Parathyroid adenoma (tissue), 2 donors: Measurements from ENCODE around the gene SUMO3.

Experiments
- H2AFZ ChIP-seq: fragments of 300-600 bp; sonication (generic); one replicate; pipeline ENCODE4 v1.7.0; 2017; ENCODE audit warnings: antibody characterized with exemption, mild to moderate bottlenecking
- H3K27ac ChIP-seq: fragments of 300-600 bp; sonication (generic); one replicate; pipeline ENCODE4 v1.7.0; 2017
- H3K27me3 ChIP-seq: fragments of 300-600 bp; sonication (generic); one replicate; pipeline ENCODE4 v1.7.0; 2017; ENCODE audit warnings: low read length; ENCODE audit not compliant: control insufficient read depth, insufficient read depth
- H3K36me3 ChIP-seq: fragments of 300-600 bp; sonication (generic); one replicate; pipeline ENCODE4 v1.7.0; 2017; ENCODE audit warnings: low read length; ENCODE audit not compliant: control insufficient read depth, insufficient read depth
- H3K4me1 ChIP-seq: fragments of 300-600 bp; sonication (generic); one replicate; pipeline ENCODE4 v1.7.0; 2017; ENCODE audit warnings: control low read depth
- H3K4me2 ChIP-seq: fragments of 300-600 bp; sonication (generic); one replicate; pipeline ENCODE4 v1.7.0; 2017; ENCODE audit warnings: low read length
- H3K4me3 ChIP-seq: fragments of 300-600 bp; sonication (generic); one replicate; pipeline ENCODE4 v1.7.0; 2017; ENCODE audit warnings: low read depth, low read length
- H3K79me2 ChIP-seq: fragments of 300-600 bp; sonication (generic); one replicate; pipeline ENCODE4 v1.7.0; 2017; ENCODE audit warnings: control low read depth
- H3K9ac ChIP-seq: fragments of 300-600 bp; sonication (generic); one replicate; pipeline ENCODE4 v1.7.0; 2017; ENCODE audit warnings: mild to moderate bottlenecking
- H3K9me3 ChIP-seq: fragments of 300-600 bp; sonication (generic); one replicate; pipeline ENCODE4 v1.7.0; 2017; ENCODE audit warnings: low read length; ENCODE audit not compliant: control insufficient read depth
- TF ChIP-seq, protein P1 (sequence below): fragments of 300-600 bp; sonication (generic); IDR thresholded peaks from one replicate; pipeline ENCODE4 v1.7.0; 2017; ENCODE audit warnings: antibody characterized with exemption, mild to moderate bottlenecking
- donor health status: primary hyperparathyroidism.

The SUMO3 gene

DNA sequence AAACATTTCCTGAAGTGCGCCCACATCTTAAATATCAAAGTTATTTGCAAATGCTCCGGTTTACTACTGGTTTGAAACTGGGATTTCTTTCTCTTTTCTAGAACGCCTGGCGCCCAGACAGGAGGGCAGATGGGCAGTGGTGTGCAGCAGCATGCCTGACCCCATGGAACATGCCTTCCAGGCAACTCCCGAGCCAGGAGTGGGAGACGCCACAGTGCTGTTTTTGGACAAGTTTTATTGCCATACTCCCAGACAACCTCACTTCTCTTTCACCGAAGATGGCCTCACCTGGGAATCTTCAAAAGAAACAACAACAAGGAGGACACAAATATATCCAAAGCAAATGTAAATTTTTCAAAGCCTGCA is 37.7 kb downstream of the SUMO3 start:
- Histone ChIP-seq H3K4me3 (no peak overlapping the region), H3K36me3 (no peaks in the 10 kb centered on the region), H3K79me2 (peaks cover 3% of the 10 kb centered on the region), H2AFZ (no peak overlapping the region), H3K9ac (no peak overlapping the region), H3K4me1 (no peaks in the 10 kb centered on the region), H3K27ac (no peak overlapping the region), H3K9me3 (no peaks in the 10 kb centered on the region), H3K27me3 (no peaks in the 10 kb centered on the region), H3K4me2 (no peak overlapping the region)
- TF ChIP-seq, protein P1, sequence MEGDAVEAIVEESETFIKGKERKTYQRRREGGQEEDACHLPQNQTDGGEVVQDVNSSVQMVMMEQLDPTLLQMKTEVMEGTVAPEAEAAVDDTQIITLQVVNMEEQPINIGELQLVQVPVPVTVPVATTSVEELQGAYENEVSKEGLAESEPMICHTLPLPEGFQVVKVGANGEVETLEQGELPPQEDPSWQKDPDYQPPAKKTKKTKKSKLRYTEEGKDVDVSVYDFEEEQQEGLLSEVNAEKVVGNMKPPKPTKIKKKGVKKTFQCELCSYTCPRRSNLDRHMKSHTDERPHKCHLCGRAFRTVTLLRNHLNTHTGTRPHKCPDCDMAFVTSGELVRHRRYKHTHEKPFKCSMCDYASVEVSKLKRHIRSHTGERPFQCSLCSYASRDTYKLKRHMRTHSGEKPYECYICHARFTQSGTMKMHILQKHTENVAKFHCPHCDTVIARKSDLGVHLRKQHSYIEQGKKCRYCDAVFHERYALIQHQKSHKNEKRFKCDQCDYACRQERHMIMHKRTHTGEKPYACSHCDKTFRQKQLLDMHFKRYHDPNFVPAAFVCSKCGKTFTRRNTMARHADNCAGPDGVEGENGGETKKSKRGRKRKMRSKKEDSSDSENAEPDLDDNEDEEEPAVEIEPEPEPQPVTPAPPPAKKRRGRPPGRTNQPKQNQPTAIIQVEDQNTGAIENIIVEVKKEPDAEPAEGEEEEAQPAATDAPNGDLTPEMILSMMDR, result no peak

DNA sequence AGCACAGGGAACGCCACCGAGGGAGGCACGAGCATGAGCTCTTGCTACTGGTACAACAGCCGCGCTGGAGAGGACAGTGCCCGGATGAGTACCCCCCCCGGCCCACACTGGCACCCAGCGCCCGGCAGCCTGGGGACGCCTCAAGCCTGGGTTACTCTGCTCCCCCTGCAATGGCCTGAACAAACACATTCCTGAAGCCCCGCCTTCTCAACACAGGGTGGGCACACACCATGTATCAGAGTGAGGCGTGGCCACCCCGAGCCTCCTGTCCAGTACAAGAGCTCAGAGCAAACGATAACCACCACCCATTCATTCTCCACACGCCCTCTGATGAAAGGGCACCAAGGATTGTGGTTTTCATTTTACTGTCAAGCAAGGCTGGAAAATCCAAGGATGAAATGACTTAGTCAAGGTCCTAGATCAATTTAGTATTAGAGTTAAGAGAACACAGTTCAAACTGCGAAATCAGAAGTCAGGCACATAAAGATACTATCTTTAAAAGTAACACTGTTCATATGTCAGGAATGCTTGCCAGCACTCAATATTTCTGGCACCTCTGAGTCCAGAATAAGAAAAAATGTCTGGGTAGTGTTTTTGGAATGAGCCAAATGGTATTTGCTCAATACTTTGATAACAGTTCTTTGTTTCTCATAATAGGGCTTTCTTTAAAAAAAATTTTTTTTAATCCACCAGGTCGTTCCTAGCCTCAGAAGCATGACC is 38.3 kb downstream of the SUMO3 start:
- Histone ChIP-seq H3K27me3 (no peaks in the 10 kb centered on the region), H3K9ac (no peak overlapping the region), H3K9me3 (no peaks in the 10 kb centered on the region), H3K4me2 (no peak overlapping the region), H3K4me3 (no peak overlapping the region), H3K27ac (no peak overlapping the region), H3K36me3 (no peaks in the 10 kb centered on the region), H3K79me2 (no peaks in the 10 kb centered on the region), H2AFZ (no peak overlapping the region), H3K4me1 (no peaks in the 10 kb centered on the region)
- TF ChIP-seq, protein P1, result no peak

DNA sequence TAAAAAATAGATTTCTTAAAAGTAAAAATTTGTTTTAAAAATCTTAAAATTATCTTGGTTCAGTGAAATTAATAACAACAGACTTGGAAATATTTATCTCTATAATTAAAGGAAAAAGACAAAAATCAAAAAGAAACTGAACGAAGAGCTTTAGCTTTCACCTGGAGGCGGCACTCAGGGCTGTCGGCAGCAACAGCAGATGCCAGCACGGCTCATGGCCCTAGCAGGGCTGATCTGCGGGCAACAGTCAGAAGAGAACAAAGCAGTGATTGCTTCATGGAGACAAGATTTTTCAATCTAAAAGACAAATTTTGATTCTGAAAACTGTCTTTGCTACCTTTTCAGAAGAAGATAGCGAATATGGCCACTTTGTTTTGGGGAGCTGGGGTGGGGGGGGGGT is 38.9 kb downstream of the SUMO3 start:
- Histone ChIP-seq H3K27ac (no peak overlapping the region), H3K4me3 (no peak overlapping the region), H3K9me3 (no peaks in the 10 kb centered on the region), H3K79me2 (no peaks in the 10 kb centered on the region), H3K9ac (no peak overlapping the region), H3K27me3 (no peaks in the 10 kb centered on the region), H3K4me1 (no peaks in the 10 kb centered on the region), H3K36me3 (no peaks in the 10 kb centered on the region), H3K4me2 (no peak overlapping the region), H2AFZ (no peak overlapping the region)
- TF ChIP-seq, protein P1, result no peak

DNA sequence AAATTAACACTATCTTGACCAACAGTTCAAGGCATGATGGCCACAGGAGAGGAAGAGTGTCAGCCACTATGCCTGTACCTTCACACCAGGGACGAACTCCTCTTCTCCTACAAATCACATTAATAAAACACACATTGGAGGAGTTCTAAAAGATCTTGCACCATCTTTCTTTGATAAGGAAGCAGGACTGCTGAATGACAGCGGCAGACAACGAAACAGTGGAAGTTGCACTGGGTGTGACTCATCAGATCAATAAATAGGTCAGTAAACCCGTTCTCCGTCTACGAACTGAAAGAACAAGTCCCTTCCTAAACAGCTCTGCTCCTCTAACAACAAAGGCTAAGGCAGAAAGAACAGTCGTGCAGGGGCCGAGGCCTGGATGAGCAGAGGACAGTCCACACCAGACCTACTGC is 39.4 kb downstream of the SUMO3 start:
- H3K36me3 ChIP-seq, result no peaks in the 10 kb centered on the region
- H3K27ac ChIP-seq, result no peak overlapping the region
- TF ChIP-seq, protein P1, result no peak
- H3K4me3 ChIP-seq, result no peak overlapping the region
- no peaks in the 10 kb centered on the region for H3K9me3 ChIP-seq
- H3K4me2 ChIP-seq, result no peak overlapping the region
- no peak overlapping the region for H2AFZ ChIP-seq
- H3K27me3 ChIP-seq, result no peaks in the 10 kb centered on the region
- no peak overlapping the region for H3K9ac ChIP-seq
- peaks cover 2% of the 10 kb centered on the region for H3K4me1 ChIP-seq
- H3K79me2 ChIP-seq, result no peaks in the 10 kb centered on the region

DNA sequence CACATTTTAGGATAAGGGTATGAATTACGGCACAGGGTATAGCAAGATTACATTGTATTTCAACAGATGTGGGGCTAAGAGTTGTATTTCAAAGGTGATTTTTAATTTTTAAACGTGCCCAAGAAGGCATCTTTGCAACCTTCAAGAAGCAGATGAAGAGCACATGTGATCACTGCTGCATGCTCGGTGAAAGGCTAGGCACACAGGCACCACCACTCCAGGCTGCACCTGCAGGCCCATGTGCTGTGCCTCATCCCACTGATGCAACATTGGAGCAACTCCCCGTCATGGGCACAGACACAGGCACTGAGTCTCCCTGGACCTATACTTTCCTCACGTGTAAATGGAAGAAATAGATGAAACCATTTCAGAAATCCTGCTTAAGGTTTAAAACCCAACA is 39.8 kb downstream of the SUMO3 start:
- no peak overlapping the region for H2AFZ ChIP-seq
- TF ChIP-seq, protein P1, result no peak
- H3K79me2 ChIP-seq, result no peaks in the 10 kb centered on the region
- H3K27me3 ChIP-seq, result no peaks in the 10 kb centered on the region
- H3K4me1 ChIP-seq, result peaks cover 6% of the 10 kb centered on the region
- no peaks in the 10 kb centered on the region for H3K36me3 ChIP-seq
- no peak overlapping the region for H3K4me2 ChIP-seq
- no peaks in the 10 kb centered on the region for H3K9me3 ChIP-seq
- no peak overlapping the region for H3K27ac ChIP-seq
- H3K4me3 ChIP-seq, result no peak overlapping the region
- no peak overlapping the region for H3K9ac ChIP-seq
